Measurements from ENCODE around the gene SGF29.
"Not testable (repeated sequence)": the region's sequence is repeated elsewhere in the genome, so short reads cannot be mapped to it uniquely, and the experiment has no call there.

Gene SGF29

DNA sequence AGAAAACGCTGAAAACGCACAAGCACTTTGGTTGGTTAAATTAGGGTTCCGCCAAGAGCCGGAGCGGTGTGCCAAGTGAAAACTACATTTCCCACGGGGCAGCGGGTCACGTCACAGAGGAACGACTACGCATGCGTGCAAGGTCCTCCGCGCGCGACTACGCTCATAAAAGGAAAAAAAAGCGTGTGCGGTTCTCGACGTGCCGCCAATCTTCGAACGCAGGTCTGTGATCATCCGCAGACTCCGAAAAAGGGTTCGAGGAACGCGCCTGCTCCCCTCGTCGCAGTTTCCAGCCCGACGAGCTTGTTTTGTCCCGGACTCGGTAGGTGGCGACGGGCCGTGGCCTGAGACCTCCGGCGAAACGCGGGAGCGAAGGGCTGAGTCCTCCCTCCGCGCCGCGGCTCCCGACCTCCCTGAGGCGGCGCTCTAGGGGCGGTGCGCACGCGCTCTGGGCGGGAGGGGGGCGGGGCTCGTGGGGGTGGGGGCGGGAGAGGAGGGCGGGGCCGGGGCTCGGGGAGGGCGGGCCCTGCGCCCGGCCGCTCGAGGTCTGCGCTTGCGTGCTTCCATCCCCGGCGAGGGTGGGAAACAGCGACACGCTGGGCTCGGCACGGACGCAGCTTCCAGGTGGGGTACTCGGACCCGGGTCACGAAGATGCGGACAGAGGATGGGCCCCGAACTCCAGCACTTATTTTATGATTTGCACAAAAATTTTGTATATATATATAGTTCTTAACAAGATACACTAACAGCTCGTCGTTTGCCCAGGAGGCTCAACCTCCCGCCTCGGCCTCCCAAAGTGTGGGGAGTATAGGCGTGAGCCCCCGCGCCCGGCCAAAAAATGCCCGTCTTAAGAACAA lies at the start of gene SGF29:
SGF29 (plus strand) TSS at position 145 of the 858 bp plus-strand sequence. CDS start 27,150 bp downstream, outside the sequence.
- peak; percentile 83 for DNase-seq

DNA sequence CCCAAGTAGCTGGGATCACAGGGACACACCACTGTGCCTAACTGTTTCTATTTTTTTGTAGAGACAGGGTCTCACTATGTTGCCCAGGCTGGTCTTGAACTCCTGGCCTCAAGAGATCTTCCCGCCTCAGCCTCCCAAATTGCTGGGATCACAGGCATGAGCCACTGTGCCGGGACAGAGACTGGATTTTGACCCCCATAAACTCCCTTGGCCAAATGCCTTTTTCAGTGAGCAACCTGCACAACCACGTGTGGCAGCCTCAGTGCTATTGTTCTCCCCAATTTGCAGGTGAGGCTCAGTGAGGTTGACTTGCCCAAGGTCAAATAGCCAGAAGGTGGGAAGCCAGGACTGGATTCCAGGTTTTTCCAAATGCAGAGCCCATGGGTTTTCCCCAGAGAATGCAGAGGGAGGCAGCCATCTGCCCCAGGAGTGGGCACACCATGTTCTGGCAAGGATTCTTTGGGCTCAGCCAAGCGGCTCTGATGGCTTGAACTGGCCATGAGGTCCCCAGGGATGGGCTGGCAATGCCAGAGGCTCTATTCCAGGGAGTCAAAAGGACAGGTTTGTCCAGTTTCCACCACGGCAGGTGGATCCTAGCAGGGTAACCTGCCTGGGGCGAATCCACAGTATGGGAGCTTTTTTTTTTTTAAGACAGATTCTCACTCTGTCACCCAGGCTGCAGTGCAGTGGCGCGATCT lies 48.9 kb upstream of the SGF29 start:
- peak; percentile 10 for DNase-seq

DNA sequence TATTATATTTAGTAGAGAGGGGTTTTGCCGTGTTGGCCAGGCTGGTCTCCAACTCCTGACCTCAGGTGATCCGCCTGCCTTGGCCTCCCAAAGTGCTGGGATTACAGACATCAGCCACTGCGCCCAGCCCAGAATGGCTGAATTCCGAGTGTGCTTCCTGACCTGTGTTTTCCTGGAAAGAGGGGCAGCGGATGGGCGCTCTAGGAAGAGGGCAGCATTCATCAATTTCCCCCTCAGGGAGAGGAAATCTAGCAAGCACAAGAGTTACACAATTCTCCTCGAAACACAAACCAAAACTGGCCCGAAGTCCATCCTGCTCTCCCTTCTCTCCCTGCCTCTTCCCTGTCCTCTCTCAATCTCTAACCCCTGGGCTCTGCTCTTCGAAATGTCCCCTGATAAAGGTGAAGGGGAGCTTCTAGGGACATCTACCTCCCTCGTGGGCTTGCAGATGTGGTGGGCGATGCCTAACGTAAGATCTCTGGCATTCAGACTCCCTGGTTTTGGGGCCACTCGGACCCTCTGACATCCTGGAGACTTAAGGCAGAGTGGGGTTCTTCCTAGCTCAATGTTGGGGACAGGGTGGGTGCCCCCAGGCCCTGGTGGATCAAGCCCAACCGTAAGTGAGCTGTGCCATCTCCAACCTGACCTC lies 48.1 kb upstream of the SGF29 start:
- DNase-seq = no peak

DNA sequence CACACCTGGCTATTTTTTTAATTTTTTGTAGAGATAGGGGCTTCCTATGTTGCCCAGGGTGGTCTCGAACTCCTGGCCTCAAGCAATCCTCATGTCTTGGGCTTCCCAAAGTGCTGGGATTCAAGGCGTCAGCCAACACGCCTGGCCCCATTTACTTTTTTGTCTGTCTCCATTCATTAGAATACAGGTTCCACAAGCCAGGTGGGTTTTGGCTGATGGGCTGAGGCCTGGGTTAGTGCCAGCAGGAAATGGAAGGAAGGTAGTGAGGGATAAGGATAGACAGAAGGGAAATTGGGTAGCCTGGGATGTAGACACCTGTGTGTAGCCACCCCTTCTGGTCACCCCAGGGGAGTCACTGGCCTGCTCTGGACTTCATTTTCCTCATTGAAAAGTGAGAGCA lies 42.7 kb upstream of the SGF29 start:
- no peak for DNase-seq

DNA sequence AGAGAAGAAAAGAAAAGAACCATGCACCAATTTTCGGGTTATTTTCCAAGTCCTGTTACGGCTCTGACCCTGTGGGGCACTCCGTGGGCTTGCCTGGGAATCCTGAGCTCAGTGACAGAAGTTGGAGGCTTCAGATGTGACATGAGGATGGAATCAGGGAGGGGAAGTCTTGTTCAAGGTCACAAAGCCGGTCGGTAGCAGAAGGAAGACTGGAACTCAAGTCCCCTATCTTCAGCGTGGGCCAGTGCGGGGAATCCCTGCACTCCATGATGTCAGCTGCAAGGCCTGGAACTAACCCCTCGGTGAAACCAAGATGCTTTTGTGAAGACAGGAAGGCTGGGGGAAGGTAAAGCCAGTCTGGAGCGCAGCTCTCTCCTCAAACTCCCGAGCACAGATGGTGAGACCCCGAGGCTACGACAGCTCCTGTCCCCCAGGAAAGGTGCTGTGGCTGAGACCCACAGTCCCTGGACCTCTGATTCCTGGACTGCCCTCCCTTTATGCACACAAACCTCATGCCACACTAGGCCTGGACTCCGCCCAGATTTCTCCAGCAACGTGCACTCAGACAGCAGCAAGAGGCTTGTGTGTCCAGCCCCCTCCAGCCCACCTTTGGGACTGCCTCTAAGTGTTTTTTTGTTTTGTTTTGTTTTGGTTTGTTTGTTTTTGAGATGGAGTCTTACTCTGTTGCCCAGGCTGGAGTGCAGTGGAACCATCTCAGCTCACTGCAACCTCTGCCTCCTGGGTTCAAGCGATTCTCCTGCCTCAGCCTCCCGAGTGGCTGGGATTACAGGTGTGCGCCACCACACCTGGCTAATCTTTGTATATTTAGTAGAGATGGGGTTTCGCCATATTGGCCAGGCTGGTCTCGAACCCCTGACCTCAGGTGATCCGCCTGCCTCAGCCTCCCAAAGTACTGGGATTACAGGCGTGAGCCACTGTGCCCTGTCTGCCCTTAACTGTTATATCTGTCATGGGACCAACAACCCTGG lies 41.6 kb upstream of the SGF29 start:
- no peak for DNase-seq

DNA sequence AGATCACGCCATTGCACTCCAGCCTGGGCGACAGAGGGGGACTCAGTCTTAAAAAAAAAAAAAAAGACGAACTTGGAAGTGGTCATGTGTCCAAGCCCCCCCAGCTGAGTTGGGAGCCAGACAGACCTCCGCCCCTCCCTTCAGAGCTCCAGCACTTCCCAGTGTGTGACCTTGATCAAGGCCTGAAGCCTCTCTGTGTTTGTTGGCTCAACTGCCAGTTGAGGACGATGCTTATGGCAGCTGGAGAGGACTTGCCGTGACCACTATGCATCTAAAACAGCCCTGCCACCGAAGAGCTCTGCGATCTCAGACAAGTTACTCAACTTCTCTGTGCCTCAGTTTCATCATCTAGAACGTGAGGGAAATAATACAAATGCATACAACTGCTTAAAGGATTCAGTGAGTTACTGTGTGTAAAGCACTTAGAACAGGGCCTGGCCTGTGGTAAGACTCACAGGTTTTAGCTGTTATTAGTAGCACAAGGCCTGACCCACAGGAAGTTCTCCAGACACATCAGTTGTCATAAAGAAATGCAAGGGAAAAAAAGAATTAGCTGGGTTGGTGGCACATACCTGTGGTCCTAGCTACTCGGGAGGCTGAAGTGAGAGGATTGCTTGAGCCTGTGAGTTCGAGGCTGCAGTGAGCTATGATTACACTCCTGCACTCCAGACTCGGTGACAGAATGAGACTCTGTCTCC lies 40.1 kb upstream of the SGF29 start:
- no peak for DNase-seq

DNA sequence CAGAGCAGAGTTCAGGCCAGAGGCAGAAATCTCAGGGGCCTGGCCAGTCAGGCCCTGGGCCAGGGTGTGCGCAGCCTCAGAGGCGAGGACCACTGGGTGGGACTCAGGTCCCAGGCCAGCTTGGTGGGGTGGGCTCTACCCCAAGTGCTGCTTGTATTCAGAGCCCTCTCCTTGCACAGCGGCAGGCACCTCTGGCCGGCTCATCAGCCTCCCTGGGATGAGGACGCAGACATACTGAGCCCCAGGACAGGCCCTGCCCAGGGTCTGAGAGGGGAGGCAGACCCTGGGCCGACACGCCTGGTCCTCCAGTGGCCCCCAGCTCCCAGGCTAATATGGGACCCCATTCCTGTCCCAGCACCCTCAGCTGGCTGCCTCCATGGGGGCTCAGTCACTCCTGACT lies 39.5 kb upstream of the SGF29 start:
- no peak for DNase-seq

DNA sequence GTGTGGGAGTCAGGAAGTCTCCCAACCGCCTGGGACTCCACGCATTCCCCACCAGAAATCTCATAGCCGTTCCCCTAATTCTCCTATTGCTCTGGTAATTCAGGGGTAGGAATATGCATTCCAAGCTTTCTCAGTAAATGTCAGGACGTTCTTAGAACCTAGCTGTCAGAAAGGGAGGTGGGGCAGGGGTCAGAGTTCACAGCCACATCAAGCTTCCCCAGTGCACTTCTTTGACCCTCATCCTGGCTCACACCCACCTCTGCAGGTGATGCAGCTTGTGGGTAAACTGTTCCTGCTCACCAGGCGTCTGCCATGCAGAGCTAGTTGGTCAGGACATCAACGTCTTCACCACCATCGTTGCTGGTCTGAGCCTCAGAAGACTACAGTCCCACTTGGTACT lies 33.0 kb upstream of the SGF29 start:
- DNase-seq = no peak

DNA sequence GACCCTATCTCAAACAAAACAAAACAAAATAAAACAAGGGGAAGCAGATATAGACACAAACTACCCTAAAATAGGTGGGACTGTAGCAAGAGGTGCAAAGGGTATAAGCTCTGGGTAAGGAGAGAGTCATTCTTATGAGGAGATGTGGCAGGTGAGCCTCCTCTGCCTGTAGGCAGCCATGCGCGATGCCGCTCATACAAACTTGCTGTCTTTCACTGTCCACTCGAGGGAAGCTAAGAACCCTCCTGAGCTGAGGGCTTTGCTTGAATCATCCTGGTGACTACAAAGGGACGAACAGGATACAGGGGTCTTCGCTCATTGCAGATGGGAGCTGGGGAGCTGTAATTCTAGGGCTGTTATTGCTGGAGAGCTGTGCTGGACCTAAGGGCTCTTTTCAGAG lies 32.3 kb upstream of the SGF29 start:
- DNase-seq = no peak

DNA sequence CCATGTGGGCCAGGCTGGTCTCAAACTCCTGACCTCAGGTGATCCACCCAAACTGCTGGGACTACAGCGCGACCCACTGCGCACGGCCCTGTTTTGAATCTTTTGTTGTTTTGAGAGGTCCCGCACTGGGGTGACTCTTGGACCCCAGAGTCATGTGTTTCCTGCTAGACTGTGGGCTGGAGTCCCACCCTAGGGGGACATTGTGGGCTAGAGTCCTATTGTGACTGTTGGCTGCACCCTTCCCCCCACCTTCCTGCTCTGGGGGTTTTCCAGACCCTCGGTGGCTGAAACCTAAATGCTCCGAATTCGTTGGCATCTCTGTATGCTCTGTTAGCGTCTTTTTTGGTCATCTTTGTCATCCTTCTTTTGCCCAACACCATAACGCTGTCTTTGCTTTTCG lies 30.9 kb upstream of the SGF29 start:
- DNase-seq = no peak

DNA sequence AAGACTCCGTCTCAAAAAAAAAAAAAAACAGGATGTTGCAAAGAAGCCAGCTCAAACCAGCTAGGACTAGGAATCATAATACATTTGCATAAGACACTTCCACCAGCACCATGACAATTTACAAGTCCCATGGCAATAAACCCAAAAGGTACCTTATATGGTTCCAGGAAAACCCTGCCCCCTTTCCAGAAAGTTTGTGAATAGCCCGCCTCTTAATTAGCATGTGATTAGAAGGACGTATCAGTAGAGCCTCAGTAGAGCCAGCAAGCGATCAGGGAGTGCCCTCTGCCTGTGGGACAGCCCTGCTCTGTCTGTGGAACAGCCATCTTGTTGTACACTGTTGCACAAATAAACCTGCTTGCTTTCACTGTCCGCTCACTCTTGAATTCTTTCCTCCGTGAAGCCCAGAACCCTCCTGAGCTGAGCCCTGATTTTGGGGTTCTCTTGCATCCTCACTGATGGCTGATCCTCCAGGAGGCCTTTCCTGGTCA lies 29.0 kb upstream of the SGF29 start:
- DNase-seq = no peak

DNA sequence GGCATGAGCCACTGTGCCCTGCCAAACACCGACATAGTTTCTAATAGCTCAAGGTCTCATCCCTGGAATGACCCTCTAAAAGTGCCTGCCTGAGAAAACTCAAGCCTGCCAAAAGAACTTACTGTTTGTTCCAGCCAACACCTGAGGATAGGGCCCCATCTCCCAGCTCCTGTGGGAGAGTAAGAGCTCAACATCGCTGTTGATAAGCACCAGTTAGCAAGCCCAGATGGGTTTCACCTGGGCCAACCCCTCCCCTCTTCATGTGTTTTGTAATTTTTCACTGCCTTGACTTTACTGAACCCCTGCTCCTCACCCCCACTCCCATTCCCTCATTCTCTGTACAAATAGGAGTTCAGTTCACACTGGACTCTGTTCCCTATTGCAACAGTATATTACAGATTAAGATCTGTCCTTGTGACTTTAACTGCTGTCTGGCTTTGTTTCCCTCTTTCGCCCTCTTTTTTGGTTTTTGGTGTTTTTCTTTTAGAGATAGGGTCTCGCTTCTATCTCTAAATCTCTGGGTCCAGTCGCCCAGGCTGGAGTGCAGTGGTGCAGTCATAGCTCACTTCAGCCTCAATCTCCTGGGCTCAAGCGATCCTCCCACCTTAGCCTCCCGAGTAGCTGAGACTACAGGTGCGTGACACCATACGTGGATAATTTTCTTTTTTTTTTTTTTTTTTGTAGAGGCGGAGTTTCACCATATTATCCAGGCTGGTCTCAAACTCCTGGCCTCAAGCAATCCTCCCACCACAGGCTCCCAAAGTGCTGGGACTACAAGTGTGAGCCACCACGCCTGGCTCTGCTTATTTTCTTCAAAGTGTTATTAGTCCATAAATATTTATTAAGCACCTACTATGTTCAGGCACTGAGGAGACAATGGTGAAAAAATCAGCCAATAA lies 27.3 kb upstream of the SGF29 start:
- DNase-seq = no peak

DNA sequence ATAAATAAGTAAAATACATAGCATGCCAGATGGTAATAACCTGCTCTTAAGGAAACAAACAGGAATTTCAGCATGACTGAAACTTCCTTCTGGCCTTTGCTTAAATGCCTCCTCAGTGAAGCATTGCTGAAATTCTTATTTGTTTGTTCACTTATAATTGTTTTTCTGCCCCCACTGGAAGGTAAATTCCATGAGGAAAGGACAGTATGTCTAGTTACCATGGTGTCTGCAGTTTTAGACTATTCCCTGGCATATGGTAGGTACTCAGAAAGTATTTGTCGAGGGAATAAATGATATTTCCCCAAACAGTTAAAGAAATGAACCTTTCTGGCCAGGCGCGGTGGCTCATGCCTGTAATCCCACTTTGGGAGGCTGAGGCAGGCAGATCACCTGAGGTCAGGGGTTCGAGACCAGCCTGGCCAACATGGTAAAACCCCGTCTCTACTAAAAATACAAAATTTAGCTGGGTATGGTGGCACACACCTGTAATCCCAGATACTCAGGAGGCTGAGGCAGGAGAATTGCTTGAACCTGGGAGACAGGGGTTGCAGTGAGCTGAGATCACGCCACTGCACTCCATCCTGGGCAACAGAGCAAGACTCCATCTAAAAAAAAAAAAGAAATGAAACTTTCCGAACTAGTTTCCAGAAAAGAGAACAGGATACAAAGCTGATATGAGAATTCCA lies 26.5 kb upstream of the SGF29 start:
- not testable (repeated sequence) for DNase-seq

DNA sequence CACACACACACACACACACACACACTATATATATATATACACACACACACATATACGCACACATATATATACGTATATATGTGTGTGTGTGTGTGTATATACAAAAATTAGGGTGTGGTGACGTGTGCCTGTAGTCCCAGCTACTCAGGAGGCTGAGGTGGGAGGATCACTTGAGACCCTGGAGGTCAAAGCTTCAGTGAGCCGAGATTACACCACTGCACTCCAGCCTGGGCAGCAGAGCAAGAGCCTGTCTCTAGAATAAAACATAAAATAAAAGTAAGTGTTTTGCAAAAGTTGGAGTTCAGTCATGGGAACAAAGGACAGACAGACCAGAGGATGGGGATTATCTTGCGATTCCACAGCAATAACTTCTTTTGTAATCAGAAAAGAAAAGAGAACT lies 25.7 kb upstream of the SGF29 start:
- no peak for DNase-seq

DNA sequence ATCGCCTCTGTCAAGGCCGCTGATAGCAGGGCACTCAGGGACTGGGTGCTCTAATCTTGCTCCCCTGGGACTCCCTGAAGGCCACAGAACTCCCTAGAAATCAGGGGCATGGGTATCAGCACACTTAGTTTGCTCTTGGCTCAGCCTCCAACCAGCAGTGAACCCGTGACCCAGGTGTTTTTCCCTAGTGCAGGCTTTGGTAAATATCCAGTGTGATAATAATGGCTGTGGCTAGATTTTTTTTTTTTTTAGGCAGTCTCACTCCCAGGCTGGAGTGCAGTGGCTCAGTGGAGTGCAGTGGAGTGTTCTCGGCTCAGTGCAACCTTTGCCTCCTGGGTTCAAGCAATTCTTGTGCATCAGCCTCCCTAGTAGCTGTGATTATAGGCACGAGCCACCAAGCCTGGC lies 25.3 kb upstream of the SGF29 start:
- DNase-seq = no peak

DNA sequence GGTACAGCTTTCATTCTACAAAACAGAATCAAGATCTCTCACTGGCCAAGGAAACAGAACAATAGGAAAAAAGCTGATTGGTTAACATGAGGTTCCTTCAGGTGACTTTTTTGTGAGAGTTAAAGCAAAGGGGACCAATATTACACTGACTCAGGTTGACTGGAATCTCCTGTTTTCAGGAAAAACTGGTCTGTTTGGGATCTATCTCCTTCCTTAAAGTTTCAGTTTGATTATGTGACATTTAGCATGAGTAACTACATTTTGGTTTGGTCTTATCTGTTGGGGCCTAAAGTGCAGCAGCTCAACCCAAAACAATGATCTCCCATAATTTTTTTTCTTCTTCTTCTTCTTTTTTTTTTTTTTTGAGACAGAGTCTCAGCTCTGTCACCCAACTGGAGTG lies 24.6 kb upstream of the SGF29 start:
- DNase-seq = no peak

DNA sequence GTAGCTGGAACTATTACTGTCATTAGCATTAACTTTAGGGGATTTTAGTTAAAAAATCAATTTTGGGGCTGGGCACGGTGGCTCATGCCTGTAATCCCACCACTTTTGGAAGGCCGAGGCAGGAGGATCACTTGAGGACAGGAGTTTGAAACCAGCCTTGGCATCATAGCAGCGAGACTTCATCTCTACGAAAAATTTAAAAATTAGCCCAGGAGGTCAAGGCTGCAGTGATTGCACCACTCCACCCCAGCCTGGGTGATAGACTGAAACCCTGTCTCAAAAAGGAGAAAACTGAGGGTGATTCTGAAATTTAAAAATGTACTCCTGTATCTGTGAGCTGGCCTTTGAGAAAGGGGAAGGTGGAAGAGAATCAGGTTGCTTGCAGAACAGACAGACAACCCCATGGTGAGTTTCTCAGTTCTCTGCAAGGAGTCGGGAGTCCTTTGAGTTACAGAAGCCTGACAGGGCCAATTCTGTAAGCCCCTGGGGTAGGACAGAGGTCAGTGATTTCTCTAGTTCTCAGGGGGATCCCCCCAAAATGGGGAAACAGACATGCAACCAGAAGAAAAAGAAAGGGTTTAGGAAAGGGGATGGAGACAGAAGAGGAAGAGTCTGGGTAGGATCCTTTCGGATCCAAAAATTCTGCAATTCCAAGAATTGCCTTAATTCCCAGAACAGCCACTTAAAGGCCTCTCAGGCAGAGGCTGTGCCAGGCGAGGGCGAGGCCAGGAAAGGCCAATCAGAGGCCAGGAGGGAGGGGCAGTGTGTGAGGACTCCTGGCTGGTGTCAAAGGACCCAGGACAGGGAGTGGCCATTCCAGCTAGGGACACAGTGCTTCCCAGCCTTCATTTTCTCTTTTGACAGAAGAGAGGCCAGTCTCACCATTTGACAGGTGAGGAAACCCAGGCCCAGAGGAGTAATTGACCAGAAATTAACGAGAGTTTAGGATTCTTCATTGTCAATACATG lies 21.7 kb upstream of the SGF29 start:
- DNase-seq = no peak

DNA sequence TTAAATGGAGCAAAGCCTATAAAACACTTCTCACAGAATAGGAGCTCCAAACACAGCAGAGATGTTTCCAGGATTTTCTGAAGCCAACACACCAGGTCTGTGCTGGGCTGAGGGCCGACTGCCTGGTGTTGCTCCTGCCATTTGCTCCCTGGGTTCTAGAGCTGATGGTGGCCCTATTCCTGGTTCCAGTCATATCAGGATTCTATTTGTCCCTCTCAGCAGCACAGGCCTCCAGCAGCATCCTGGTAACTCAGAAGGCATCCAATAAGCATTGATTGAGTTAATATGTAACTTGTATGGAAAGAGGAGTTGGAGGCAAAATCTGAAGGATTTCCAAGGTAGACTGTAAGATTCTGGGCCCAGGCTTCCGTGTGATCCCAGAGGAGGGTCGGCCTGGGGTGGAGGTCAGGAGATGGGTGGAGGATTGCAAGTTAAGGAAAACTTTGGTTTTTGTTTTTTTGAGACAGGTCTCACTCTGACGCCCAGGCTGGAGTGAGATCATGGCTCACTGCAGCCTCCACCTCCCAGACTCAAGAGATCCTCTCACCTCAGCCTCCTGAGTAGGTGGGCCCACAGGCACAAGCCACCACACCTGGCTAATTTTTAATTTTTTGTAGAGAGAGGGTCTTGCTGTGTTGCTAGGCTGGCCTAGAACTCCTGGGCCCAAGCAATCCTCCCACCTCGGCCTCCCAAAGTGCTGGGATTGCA lies 20.6 kb upstream of the SGF29 start:
- DNase-seq = no peak

All from NCI-H446 treated with DMSO at 0.1 percent for 48 hours (cell line).